Gastrocnemius medialis (tissue), 4 donors: Measurements from ENCODE around the gene CASKIN2.

Experiments
- POLR2A ChIP-seq, 2 donors: fragments of 450-650 bp; IDR thresholded peaks; one replicate each; pipeline ENCODE4 v1.6.1; 2017; ENCODE audit warnings: antibody characterized with exemption in 2 of 2, mild to moderate bottlenecking in 2 of 2, moderate library complexity in 2 of 2
- TF ChIP-seq, protein P1 (sequence below), 5 experiments: fragments of 450-650 bp in 3 of 5; fragments of 200-600 bp in 2 of 5; sonication (generic) in 2 of 5; IDR thresholded peaks in 4 of 5; conservative IDR thresholded peaks in 1 of 5; 1 replicate in 4 of 5; 2 replicates in 1 of 5; pipeline ENCODE4 v1.5.1; 2016 to 2019; ENCODE audit warnings: antibody characterized with exemption in 5 of 5, mild to moderate bottlenecking in 3 of 5, moderate library complexity in 3 of 5

DNA sequence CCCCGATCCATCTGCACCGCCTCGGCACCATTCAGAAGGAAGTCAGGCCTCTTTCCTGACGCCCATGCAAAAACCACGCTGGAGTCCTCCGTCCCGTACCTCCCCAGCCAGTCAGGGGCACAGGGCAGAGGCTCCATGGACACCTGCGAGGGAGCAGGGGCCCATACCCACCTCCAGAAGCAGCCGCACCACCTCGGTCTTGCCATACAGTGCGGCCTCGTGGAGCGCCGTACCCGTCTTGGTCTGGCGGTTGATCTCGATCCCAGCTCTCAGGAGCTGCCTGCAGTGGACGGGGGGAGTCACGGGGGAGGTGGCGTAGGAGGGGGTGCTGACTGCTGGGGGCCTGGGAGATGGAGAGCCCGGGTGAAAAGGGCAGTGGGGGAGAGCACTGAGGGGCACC is 9.2 kb downstream of the CASKIN2 start:
- TF ChIP-seq, protein P1, sequence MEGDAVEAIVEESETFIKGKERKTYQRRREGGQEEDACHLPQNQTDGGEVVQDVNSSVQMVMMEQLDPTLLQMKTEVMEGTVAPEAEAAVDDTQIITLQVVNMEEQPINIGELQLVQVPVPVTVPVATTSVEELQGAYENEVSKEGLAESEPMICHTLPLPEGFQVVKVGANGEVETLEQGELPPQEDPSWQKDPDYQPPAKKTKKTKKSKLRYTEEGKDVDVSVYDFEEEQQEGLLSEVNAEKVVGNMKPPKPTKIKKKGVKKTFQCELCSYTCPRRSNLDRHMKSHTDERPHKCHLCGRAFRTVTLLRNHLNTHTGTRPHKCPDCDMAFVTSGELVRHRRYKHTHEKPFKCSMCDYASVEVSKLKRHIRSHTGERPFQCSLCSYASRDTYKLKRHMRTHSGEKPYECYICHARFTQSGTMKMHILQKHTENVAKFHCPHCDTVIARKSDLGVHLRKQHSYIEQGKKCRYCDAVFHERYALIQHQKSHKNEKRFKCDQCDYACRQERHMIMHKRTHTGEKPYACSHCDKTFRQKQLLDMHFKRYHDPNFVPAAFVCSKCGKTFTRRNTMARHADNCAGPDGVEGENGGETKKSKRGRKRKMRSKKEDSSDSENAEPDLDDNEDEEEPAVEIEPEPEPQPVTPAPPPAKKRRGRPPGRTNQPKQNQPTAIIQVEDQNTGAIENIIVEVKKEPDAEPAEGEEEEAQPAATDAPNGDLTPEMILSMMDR (IDR thresholded peaks at IDR 0.05 in 4 of 5, conservative IDR thresholded peaks at IDR 0.05 in 1 of 5), result no peak
- TF ChIP-seq POLR2A (IDR thresholded peaks at IDR 0.05), result no peak
